Peyer's patch (tissue), 4 donors: ENCODE measurements around the gene INPP1. TPM values are rescaled to one million over a fixed set of nuclear protein-coding genes. Genes with fewer than 3 reads are reported as not detected.

Experiments used
- DNase-seq, 3 donors: peaks; one replicate each; pipeline ENCODE4 v3.0.0-alpha.2; 2017 to 2019
- H3K27ac ChIP-seq, 4 donors: fragments of 200-600 bp; sonication (generic); one replicate each; pipeline ENCODE4 v1.5.1; 2016 to 2019
- H3K27me3 ChIP-seq, 2 donors: fragments of 200-600 bp; sonication (generic); one replicate each; pipeline ENCODE4 v1.5.1; 2019
- H3K36me3 ChIP-seq, 3 donors: fragments of 200-600 bp; sonication (generic); one replicate each; pipeline ENCODE4 v1.5.1; 2016 to 2019
- H3K4me1 ChIP-seq, 4 donors: fragments of 200-600 bp; sonication (generic); one replicate each; pipeline ENCODE4 v1.5.1; 2016 to 2019
- H3K4me3 ChIP-seq, 4 donors: fragments of 200-600 bp; sonication (generic); 1 replicate in 3 of 4; 2 replicates in 1 of 4; pipeline ENCODE4 v1.5.1; 2016 to 2019; ENCODE audit warnings: mild to moderate bottlenecking in 1 of 4
- H3K9me3 ChIP-seq, 4 donors: fragments of 200-600 bp; sonication (generic); one replicate each; pipeline ENCODE4 v1.5.1; 2016 to 2019; ENCODE audit warnings: mild to moderate bottlenecking in 1 of 4
- POLR2A ChIP-seq, 2 donors: fragments of 450-650 bp; IDR thresholded peaks; one replicate each; pipeline ENCODE4 v1.5.1; 2017; ENCODE audit warnings: antibody characterized with exemption in 2 of 2, mild to moderate bottlenecking in 2 of 2, moderate library complexity in 2 of 2
- total RNA-seq, 4 donors: library from RNA; depleted of rRNA; stranded (reverse); fragments of >200 nt; gene quantifications; one replicate each; pipeline ENCODE4 v1.1.0, GENCODE V29; 2016
- TF ChIP-seq, protein P1 (sequence below), 6 experiments: fragments of 450-650 bp in 4 of 6; fragments of 200-600 bp in 2 of 6; sonication (generic) in 1 of 6; IDR thresholded peaks; one replicate each; pipeline ENCODE4 v1.5.1; 2017 to 2019; ENCODE audit warnings: antibody characterized with exemption in 6 of 6, mild to moderate bottlenecking in 3 of 6, moderate library complexity in 1 of 6

Gene INPP1
- total RNA-seq, 4 donors from 2014 or later, result 10.7 to 37.9 (median 32.1) TPM

DNA sequence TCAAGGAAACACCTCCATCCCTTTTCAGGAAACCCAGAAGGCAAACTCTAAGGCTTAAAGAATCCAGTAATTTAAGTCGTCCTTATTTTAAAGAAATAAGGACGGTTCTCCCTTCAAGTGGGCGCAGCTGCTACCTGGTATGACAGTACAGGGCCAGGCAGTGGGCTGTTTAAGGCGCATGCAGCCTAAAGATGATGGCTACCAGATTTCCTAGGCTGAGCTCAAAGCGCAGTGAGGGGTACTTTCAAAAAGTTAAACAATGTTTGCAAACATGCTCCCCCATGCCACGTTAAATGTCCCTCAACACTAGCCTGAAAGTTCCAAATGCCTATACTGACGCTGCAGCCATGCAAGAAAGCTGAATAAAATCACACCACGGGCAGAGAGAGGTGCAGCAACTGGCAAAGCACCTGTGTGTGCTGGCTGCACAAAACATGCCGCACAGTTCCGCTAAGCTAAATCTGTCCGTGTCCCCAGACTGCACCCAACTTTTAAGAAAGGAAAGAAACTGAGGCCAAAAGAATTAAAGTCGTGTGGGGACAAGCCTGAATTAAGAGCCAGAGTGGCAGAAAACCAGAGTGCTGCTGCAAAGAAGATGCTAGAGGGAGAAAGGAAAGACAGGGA lies 24.3 kb upstream of the INPP1 start:
- DNase-seq, result peak in 2 of 3 donors; percentile 35 to 49
- no peaks in the 10 kb centered on the region for H3K36me3 ChIP-seq

DNA sequence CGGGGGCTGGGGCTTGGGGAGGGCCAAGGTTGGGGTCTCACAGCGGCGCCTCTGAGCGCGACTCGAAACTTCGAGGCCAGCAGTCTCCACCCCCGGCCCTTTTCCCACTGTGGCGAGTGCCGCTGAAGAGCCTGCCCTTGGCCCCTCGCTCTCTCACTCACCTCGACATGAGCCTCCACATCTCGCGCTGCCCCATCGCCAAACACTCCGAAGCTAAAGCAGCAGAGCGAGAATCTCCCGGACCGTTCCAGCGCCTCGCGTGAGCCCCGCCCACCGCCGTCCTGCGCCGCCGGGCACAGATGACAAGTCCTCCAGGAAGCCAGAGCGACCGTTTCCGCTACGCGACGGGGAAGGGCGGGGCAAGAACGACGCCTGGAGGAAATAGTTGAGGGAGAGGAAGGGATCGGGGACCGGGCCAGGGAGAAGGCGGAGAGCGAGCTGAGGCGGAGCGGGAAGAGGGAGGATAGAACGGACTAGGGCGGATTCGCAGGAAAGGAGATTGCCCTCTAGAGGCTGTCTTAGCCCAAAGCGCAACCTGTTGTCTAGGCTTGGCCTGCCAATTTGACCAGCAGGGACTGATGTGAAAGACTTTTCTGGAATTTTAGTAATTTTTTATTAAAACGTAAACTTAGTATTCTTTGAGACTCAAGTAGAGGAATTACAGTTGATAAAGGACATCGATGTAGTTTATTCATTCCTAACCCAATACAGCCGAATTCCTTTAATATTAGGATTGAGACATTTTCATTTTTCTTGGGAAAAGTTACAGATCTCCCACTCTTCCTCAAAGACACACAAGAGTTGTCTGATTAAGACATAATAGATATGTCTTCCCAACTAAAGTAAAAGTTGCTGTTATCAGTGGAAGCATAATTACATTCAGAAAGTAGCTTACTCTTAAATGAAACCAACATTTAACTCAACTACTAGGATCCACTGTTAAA lies 23.6 kb upstream of the INPP1 start, which contains the start of gene HIBCH:
TSS of gene HIBCH (minus strand) at position 272 of the 944 bp plus-strand sequence. CDS start at position 196, 76 bp downstream.
- no peaks in the 10 kb centered on the region for H3K9me3 ChIP-seq
- peak within 1 kb of the TSS; percentile 58 to 79 (median 72) for H3K4me3 ChIP-seq
- peak within 1 kb of the TSS; percentile 77 to 92 (median 88) for H3K27ac ChIP-seq
- peak; percentile 45 to 74 for TF ChIP-seq POLR2A (IDR thresholded peaks at IDR 0.05)
- TF ChIP-seq, protein P1, sequence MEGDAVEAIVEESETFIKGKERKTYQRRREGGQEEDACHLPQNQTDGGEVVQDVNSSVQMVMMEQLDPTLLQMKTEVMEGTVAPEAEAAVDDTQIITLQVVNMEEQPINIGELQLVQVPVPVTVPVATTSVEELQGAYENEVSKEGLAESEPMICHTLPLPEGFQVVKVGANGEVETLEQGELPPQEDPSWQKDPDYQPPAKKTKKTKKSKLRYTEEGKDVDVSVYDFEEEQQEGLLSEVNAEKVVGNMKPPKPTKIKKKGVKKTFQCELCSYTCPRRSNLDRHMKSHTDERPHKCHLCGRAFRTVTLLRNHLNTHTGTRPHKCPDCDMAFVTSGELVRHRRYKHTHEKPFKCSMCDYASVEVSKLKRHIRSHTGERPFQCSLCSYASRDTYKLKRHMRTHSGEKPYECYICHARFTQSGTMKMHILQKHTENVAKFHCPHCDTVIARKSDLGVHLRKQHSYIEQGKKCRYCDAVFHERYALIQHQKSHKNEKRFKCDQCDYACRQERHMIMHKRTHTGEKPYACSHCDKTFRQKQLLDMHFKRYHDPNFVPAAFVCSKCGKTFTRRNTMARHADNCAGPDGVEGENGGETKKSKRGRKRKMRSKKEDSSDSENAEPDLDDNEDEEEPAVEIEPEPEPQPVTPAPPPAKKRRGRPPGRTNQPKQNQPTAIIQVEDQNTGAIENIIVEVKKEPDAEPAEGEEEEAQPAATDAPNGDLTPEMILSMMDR (IDR thresholded peaks at IDR 0.05), result peak; percentile 1 to 82 (median 61)
- H3K27me3 ChIP-seq, result no peaks in the 10 kb centered on the region
- peak; percentile 96 to 99 (median 99) for DNase-seq
- H3K4me1 ChIP-seq, result peaks cover 0 to 12% (median 3%) of the 10 kb centered on the region in 4 donors
- no peaks in the 10 kb centered on the region for H3K36me3 ChIP-seq

More for the DNA sequence above, 24.3 kb upstream of the INPP1 start:
- H3K27ac ChIP-seq, result peak overlapping the region; percentile 77 to 92 (median 88)
- TF ChIP-seq POLR2A (IDR thresholded peaks at IDR 0.05), result no peak
- TF ChIP-seq, protein P1 (IDR thresholded peaks at IDR 0.05), result no peak
- H3K9me3 ChIP-seq, result no peaks in the 10 kb centered on the region
- no peaks in the 10 kb centered on the region for H3K27me3 ChIP-seq
- peak overlapping the region; percentile 58 to 79 (median 72) for H3K4me3 ChIP-seq
- H3K4me1 ChIP-seq, result peaks cover 0 to 15% (median 3%) of the 10 kb centered on the region in 4 donors

DNA sequence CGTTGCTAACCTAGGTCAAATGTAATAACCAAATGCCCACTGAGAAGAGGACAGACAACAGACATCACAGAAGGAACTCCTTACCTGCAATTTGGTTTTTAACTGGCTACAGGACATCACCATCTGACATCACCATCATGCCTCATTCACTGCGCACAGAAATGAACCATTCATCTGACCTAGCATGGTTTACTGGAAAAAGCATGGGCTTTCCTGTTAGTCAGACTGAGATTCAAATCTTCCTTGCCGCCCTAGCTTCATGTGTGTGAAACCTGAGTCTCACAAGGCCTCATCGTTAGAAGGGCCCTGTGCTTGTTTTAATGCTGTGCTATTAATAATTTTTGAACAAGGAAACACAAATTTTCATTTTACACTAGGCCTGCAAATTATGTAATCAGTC lies 22.7 kb upstream of the INPP1 start:
- Histone ChIP-seq H3K27ac (peak overlapping the region in 3 of 4 donors; percentile 86 to 92 (median 91)), H3K4me3 (no peak overlapping the region), H3K9me3 (no peaks in the 10 kb centered on the region), H3K36me3 (no peaks in the 10 kb centered on the region), H3K27me3 (no peaks in the 10 kb centered on the region), H3K4me1 (peaks cover 0 to 12% (median 3%) of the 10 kb centered on the region in 4 donors)
- no peak for DNase-seq
- TF ChIP-seq POLR2A (IDR thresholded peaks at IDR 0.05), result no peak
- TF ChIP-seq, protein P1 (IDR thresholded peaks at IDR 0.05), result no peak

DNA sequence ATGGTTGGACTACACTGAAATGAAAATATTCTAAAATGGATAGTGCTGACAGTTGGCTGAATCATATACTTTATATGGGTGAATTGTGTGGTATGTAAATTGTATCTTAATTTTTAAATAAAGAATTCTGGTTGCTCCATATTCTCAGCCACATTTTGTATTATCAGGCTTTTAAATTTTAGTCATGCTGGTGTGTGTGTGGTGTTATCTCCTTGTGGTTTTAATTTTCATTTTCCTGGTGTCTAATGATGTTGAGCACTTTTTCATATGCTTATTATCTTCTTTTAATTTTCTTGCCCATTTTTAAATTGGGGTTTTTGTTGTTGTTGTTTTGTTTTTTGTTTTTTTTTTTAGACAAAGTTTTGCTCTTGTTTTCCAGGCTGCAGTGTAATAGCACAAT lies 20.0 kb upstream of the INPP1 start:
- Histone ChIP-seq H3K9me3 (no peaks in the 10 kb centered on the region), H3K4me1 (peaks cover 0 to 6% (median under 1%) of the 10 kb centered on the region in 4 donors), H3K4me3 (no peak overlapping the region), H3K27ac (no peak overlapping the region), H3K36me3 (no peaks in the 10 kb centered on the region), H3K27me3 (no peaks in the 10 kb centered on the region)
- DNase-seq, result no peak
- TF ChIP-seq, protein P1 (IDR thresholded peaks at IDR 0.05), result no peak
- no peak for TF ChIP-seq POLR2A (IDR thresholded peaks at IDR 0.05)

DNA sequence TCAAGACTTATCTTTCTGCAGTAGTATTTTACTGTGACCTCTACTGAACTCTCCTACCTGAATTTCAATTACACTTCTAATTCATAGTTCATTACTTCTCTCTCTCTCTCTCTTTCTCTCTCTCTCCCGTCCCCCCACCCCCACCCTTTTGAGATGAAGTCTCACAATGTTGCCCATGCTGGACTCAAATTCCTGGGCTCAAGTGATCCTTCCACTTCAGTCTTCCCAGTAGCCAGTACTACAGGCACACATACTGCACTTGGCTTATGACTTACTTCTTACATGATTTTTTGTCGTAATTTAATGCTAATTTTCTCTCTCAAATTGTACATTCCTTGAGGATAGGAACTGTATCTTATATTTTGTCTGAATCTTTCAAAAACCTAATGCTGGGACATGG lies 17.8 kb upstream of the INPP1 start:
- no peak for DNase-seq
- H3K4me1 ChIP-seq, result peaks cover 0 to under 1% (median 0%) of the 10 kb centered on the region in 4 donors
- no peak for TF ChIP-seq POLR2A (IDR thresholded peaks at IDR 0.05)
- TF ChIP-seq, protein P1 (IDR thresholded peaks at IDR 0.05), result no peak
- no peaks in the 10 kb centered on the region for H3K27me3 ChIP-seq
- no peak overlapping the region for H3K4me3 ChIP-seq
- no peak overlapping the region for H3K27ac ChIP-seq
- H3K36me3 ChIP-seq, result no peaks in the 10 kb centered on the region
- no peaks in the 10 kb centered on the region for H3K9me3 ChIP-seq
